IMR-90 (cell line): ENCODE measurements around the gene NR4A3. TPM values are rescaled to one million over a fixed set of nuclear protein-coding genes. Genes with fewer than 3 reads are reported as not detected.

ENCODE experiments used
- ATAC-seq: fragments of 200-7000 bp; cut with Tn5 transposase; 2 replicates; pipeline ENCODE4 v1.9.1; 2020; ENCODE audit warnings: low read depth, mild to moderate bottlenecking, moderate library complexity
- BruUV-seq: library from RNA; stranded (reverse); fragments of 400-500 nt; replicated peaks from 2 replicates; lab custom pipeline; 2021; lab: Mats Ljungman, UMichigan
- CTCF ChIA-PET: fragments of 300-600 bp; formaldehyde crosslinking; extraction: SDS; loops from one replicate; lab custom pipeline; 2021; ENCODE audit warnings: antibody characterized with exemption; lab: Yijun Ruan, JAX
- POLR2A ChIA-PET: fragments of 300-600 bp; sonication (Branson Sonifier 250); formaldehyde crosslinking; loops from one replicate; lab custom pipeline; 2022; ENCODE audit warnings: antibody characterized with exemption; ENCODE audit not compliant: unreplicated experiment; lab: Charles Lee
- DNase-seq: peaks from one replicate; pipeline ENCODE4 v3.0.0; 2013
- H2AFZ ChIP-seq: replicated peaks from 2 replicates; pipeline ENCODE3; 2013; ENCODE audit warnings: low read length, mild to moderate bottlenecking; ENCODE audit not compliant: poor library complexity
- H2AK5ac ChIP-seq: 2 replicates; pipeline ENCODE4 v1.6.1; 2013; ENCODE audit warnings: low read depth, low read length, inconsistent platforms
- H2AK9ac ChIP-seq: replicated peaks from 2 replicates; pipeline ENCODE3; 2013; ENCODE audit warnings: mild to moderate bottlenecking, low read depth, low read length, moderate library complexity; ENCODE audit not compliant: poor library complexity
- H2BK120ac ChIP-seq: 2 replicates; pipeline ENCODE4 v1.6.1; 2013; ENCODE audit warnings: low read depth, low read length, inconsistent platforms
- H2BK15ac ChIP-seq: 3 replicates; pipeline ENCODE4 v1.6.1; 2013; ENCODE audit warnings: low read depth, low read length, inconsistent platforms
- H2BK20ac ChIP-seq: 2 replicates; pipeline ENCODE4 v1.6.1; 2013; ENCODE audit warnings: low read depth, mild to moderate bottlenecking, inconsistent platforms, low read length, moderate library complexity
- H2BK5ac ChIP-seq: 2 replicates; pipeline ENCODE4 v1.6.1; 2013; ENCODE audit warnings: mild to moderate bottlenecking, low read depth, low read length, inconsistent platforms; ENCODE audit not compliant: poor library complexity, severe bottlenecking
- H3K14ac ChIP-seq: replicated peaks from 2 replicates; pipeline ENCODE4 v1.6.1; 2013; ENCODE audit warnings: low read depth, low read length, inconsistent platforms
- H3K18ac ChIP-seq: 2 replicates; pipeline ENCODE4 v1.6.1; 2013; ENCODE audit warnings: low read depth, low read length, control low read depth
- H3K23ac ChIP-seq: 2 replicates; pipeline ENCODE4 v1.6.1; 2013; ENCODE audit warnings: low read depth, low read length, inconsistent platforms
- H3K27ac ChIP-seq: 2 replicates; pipeline ENCODE4 v1.5.1; 2013; ENCODE audit warnings: mild to moderate bottlenecking, control low read depth, low read length; ENCODE audit not compliant: insufficient read depth
- H3K27me3 ChIP-seq: 2 replicates; pipeline ENCODE4 v1.6.1; 2013; ENCODE audit warnings: low read length; ENCODE audit not compliant: control insufficient read depth, insufficient read depth
- H3K36me3 ChIP-seq: 2 replicates; pipeline ENCODE4 v1.6.1; 2013; ENCODE audit warnings: low read length, mixed read lengths; ENCODE audit not compliant: control insufficient read depth, insufficient read depth
- H3K4ac ChIP-seq: 2 replicates; pipeline ENCODE4 v1.6.1; 2013; ENCODE audit warnings: low read depth, low read length, inconsistent platforms
- H3K4me1 ChIP-seq: 2 replicates; pipeline ENCODE4 v1.6.1; 2013; ENCODE audit warnings: low read length, mixed read lengths; ENCODE audit not compliant: control insufficient read depth, insufficient read depth
- H3K4me2 ChIP-seq: 2 replicates; pipeline ENCODE4 v1.6.1; 2013; ENCODE audit warnings: low read depth, mild to moderate bottlenecking, control low read depth, low read length, moderate library complexity
- H3K4me3 ChIP-seq: 2 replicates; pipeline ENCODE4 v1.5.1; 2013; ENCODE audit warnings: low read depth, mild to moderate bottlenecking, control low read depth, low read length, moderate library complexity; ENCODE audit not compliant: insufficient read depth
- H3K56ac ChIP-seq: 2 replicates; pipeline ENCODE4 v1.6.1; 2013; ENCODE audit warnings: low read length, inconsistent platforms; ENCODE audit not compliant: insufficient read depth; ENCODE audit errors: extremely low read depth
- H3K79me1 ChIP-seq, 2 experiments: 2 replicates each; pipeline ENCODE4 v1.6.1; 2013; ENCODE audit warnings: low read length in 2 of 2, inconsistent platforms in 1 of 2, low read depth in 1 of 2
- H3K9ac ChIP-seq: 2 replicates; pipeline ENCODE4 v1.6.1; 2013; ENCODE audit warnings: low read depth, low read length, control low read depth
- H3K9me1 ChIP-seq: 2 replicates; pipeline ENCODE4 v1.6.1; 2013; ENCODE audit warnings: low read length, inconsistent platforms; ENCODE audit not compliant: insufficient read depth
- H3K9me3 ChIP-seq: 2 replicates; pipeline ENCODE4 v1.6.1; 2013; ENCODE audit warnings: low read length; ENCODE audit not compliant: control insufficient read depth, insufficient read depth
- H4K20me1 ChIP-seq: 2 replicates; pipeline ENCODE4 v1.6.1; 2013; ENCODE audit warnings: low read length, inconsistent platforms; ENCODE audit not compliant: insufficient read depth
- H4K5ac ChIP-seq: 2 replicates; pipeline ENCODE4 v1.6.1; 2013; ENCODE audit warnings: mild to moderate bottlenecking, low read depth, low read length, control low read depth
- H4K8ac ChIP-seq, 2 experiments: 2 replicates each; pipeline ENCODE4 v1.6.1; 2013; ENCODE audit warnings: low read depth in 2 of 2, low read length in 2 of 2, control low read depth in 1 of 2, inconsistent platforms in 1 of 2
- H4K91ac ChIP-seq: 2 replicates; pipeline ENCODE4 v1.6.1; 2013; ENCODE audit warnings: low read depth, low read length, inconsistent platforms; ENCODE audit not compliant: insufficient read depth
- BHLHE40 ChIP-seq: fragments of 150-350 bp; IDR thresholded peaks from 2 replicates; pipeline ENCODE4 v1.6.1; 2016; ENCODE audit warnings: mild to moderate bottlenecking, low read depth, low read length
- CEBPB ChIP-seq: IDR thresholded peaks from 2 replicates; pipeline ENCODE4 v1.6.1; 2012; ENCODE audit warnings: low read depth, low read length, improper control_type of control experiment
- CTCF ChIP-seq: conservative IDR thresholded peaks from 2 replicates; pipeline ENCODE4 v1.5.1; 2012; ENCODE audit warnings: mild to moderate bottlenecking, low read depth, low read length, improper control_type of control experiment
- NFE2L2 ChIP-seq: fragments of 150-350 bp; IDR thresholded peaks from 2 replicates; pipeline ENCODE4 v1.6.1; 2016; ENCODE audit warnings: low read depth, mild to moderate bottlenecking, low read length
- POLR2A ChIP-seq: IDR thresholded peaks from 2 replicates; pipeline ENCODE4 v1.6.1; 2012; ENCODE audit warnings: mild to moderate bottlenecking, low read depth, low read length
- RCOR1 ChIP-seq: IDR thresholded peaks from 2 replicates; pipeline ENCODE4 v1.6.1; 2012; ENCODE audit warnings: mild to moderate bottlenecking, low read length, improper control_type of control experiment; ENCODE audit not compliant: insufficient replicate concordance
- RFX5 ChIP-seq: IDR thresholded peaks from 2 replicates; pipeline ENCODE4 v1.8.0; 2012; ENCODE audit warnings: low read depth, mild to moderate bottlenecking, low read length, moderate library complexity
- whole genome bisulfite sequencing, 2 experiments: methylation state at CpG; one replicate each; pipeline versions ENCODE4 v1.1.5 to v1.1.7; 2013; ENCODE audit warnings: missing lambda C conversion rate in 2 of 2; ENCODE audit not compliant: insufficient read length in 1 of 2; ENCODE audit errors: extremely low coverage in 2 of 2; 5-methylcytosine and 5-hydroxymethylcytosine counted together
- dilution Hi-C: fragments of 300-500 bp; cut with HindIII; formaldehyde crosslinking; loops from one replicate; pipeline ENCODE4 v1.14.3; 2018; ENCODE audit warnings: low sequenced_read_pairs; ENCODE audit not compliant: unreplicated experiment
- in situ Hi-C: fragments of 300-500 bp; cut with MboI; formaldehyde crosslinking; loops from 3 replicates; pipeline ENCODE4 v1.14.3; 2019; ENCODE audit warnings: low sequenced_read_pairs, inconsistent platforms, mixed read lengths
- intact Hi-C: fragments of 100-400 bp; cut with micrococcal nuclease; formaldehyde crosslinking; loops from 2 replicates; pipeline ENCODE4 v1.10.0; 2022
- polyA plus RNA-seq, 3 experiments: library from polyadenylated mRNA; depleted of rRNA; stranded (reverse); fragments of >200 nt; gene quantifications; 2 replicates each; pipeline ENCODE4 v1.2.3, GENCODE V29; 2012; ENCODE audit warnings: low replicate concordance in 1 of 3
- total RNA-seq: library from RNA; depleted of rRNA; stranded (reverse); fragments of >200 nt; gene quantifications from 2 replicates; pipeline ENCODE4 v1.2.3, GENCODE V29; 2012

The NR4A3 gene
- total and polyA plus RNA-seq, 2 of the 4 experiments (the other 2 are of a cell fraction) = 0.27 to 0.54 TPM

- H3K4ac ChIP-seq = no peak overlapping the region
- dilution Hi-C loops = no loop called here
- in situ Hi-C loops = no loop called here
- H3K36me3 ChIP-seq = no peaks in the 10 kb centered on the region
- no peak overlapping the region for H3K14ac ChIP-seq
- no peak overlapping the region for H2AFZ ChIP-seq
- no peak overlapping the region for H2BK120ac ChIP-seq
- WGBS, 2 experiments = no CpG with 5 or more reads among the region's 2 CpGs
- H4K20me1 ChIP-seq = no peaks in the 10 kb centered on the region
- no peak overlapping the region for H4K91ac ChIP-seq
- no peak overlapping the region for H3K4me3 ChIP-seq
- no peak overlapping the region for H4K5ac ChIP-seq
- no peak overlapping the region for H2AK5ac ChIP-seq
- H3K18ac ChIP-seq = no peak overlapping the region
- no peak for DNase-seq
- no peak overlapping the region for H2BK20ac ChIP-seq
- POLR2A ChIA-PET = no interaction called here
- H3K9ac ChIP-seq = no peak overlapping the region
- CTCF ChIA-PET = no interaction called here
- no peak overlapping the region for H3K27ac ChIP-seq
- no peaks in the 10 kb centered on the region for H3K9me1 ChIP-seq
- no peak overlapping the region for H2AK9ac ChIP-seq
- no peak for TF ChIP-seq RCOR1
- no peak for TF ChIP-seq POLR2A
- no peak for TF ChIP-seq CEBPB
- TF ChIP-seq CTCF = no peak
- no peak for TF ChIP-seq NFE2L2
- no peak for TF ChIP-seq RFX5
- TF ChIP-seq BHLHE40 = no peak
- no peaks in the 10 kb centered on the region for H3K79me1 ChIP-seq
- H4K8ac ChIP-seq = no peak overlapping the region
- H3K4me2 ChIP-seq = no peak overlapping the region
- no peaks in the 10 kb centered on the region for H3K4me1 ChIP-seq
- H3K27me3 ChIP-seq = peaks cover 5% of the 10 kb centered on the region
- H2BK5ac ChIP-seq = no peak overlapping the region
- H3K23ac ChIP-seq = no peak overlapping the region
- H2BK15ac ChIP-seq = no peak overlapping the region
- H3K56ac ChIP-seq = no peak overlapping the region
- intact Hi-C loops = no loop called here
- H3K9me3 ChIP-seq = no peaks in the 10 kb centered on the region
- no peak for ATAC-seq
- BruUV-seq = no TSS peak
Measured at GRCh38 chr9:99783799-99784198, 37.9 kb upstream of the NR4A3 start.
